Measurements from ENCODE around the gene CLEC17A. TPM values are rescaled to one million over a fixed set of nuclear protein-coding genes. Genes with fewer than 3 reads are reported as not detected.

The CLEC17A gene
- total and polyA plus RNA-seq, 2 experiments from 2014 or later: not detected

DNA sequence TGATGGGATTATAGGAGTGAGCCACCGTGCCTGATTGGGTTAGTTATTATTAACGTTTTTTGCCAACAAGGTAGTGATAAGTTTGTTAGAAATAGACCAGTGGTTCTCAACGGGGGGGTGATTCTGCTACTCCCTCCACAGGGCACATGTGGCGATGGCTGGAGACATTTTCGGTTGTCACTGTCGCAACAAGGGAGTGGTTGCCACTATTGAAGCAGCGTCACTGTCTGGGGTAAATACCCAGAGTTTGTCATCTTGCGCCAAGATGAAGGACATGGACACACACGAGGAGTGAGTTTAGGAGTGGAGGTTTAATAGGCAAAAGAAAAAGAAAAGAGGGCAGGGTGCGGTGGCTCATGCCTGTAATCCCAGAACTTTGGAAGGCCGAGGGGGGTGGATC lies 72.8 kb downstream of the CLEC17A start:
- TF ChIP-seq, protein P1, sequence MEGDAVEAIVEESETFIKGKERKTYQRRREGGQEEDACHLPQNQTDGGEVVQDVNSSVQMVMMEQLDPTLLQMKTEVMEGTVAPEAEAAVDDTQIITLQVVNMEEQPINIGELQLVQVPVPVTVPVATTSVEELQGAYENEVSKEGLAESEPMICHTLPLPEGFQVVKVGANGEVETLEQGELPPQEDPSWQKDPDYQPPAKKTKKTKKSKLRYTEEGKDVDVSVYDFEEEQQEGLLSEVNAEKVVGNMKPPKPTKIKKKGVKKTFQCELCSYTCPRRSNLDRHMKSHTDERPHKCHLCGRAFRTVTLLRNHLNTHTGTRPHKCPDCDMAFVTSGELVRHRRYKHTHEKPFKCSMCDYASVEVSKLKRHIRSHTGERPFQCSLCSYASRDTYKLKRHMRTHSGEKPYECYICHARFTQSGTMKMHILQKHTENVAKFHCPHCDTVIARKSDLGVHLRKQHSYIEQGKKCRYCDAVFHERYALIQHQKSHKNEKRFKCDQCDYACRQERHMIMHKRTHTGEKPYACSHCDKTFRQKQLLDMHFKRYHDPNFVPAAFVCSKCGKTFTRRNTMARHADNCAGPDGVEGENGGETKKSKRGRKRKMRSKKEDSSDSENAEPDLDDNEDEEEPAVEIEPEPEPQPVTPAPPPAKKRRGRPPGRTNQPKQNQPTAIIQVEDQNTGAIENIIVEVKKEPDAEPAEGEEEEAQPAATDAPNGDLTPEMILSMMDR (IDR thresholded peaks at IDR 0.05; ENCODE audit: poor library complexity): no peak
- no peak for TF ChIP-seq EZH2 (IDR thresholded peaks at IDR 0.05; ENCODE audit: borderline replicate concordance)
- no peak for TF ChIP-seq EZH2phosphoT487 (IDR thresholded peaks at IDR 0.05; ENCODE audit: low read depth, severe bottlenecking, unreplicated experiment)
- Histone ChIP-seq H3K36me3 (replicated peaks; ENCODE audit: insufficient read depth, low read depth) (no peaks in the 10 kb centered on the region), H3K4me2 (no peak overlapping the region), H3K9me3 (ENCODE audit: low read depth) (no peaks in the 10 kb centered on the region), H3K4me3 (no peak overlapping the region), H2AFZ (no peak overlapping the region), H3K79me2 (no peaks in the 10 kb centered on the region), H3K9me2 (replicated peaks; ENCODE audit: insufficient read depth) (no peaks in the 10 kb centered on the region), H4K20me1 (ENCODE audit: insufficient read depth, poor library complexity, severe bottlenecking) (no peaks in the 10 kb centered on the region), H3K27me3 (no peaks in the 10 kb centered on the region), H3K4me1 (ENCODE audit: insufficient read depth) (no peaks in the 10 kb centered on the region), H3K27ac (no peak overlapping the region)
- 72% methylated on average over 11 of the region's 11 CpGs for WGBS (ENCODE audit: low lambda C conversion rate, missing lambda C conversion rate)
- DNase-seq (ENCODE audit: low spot score): no peak

DNA sequence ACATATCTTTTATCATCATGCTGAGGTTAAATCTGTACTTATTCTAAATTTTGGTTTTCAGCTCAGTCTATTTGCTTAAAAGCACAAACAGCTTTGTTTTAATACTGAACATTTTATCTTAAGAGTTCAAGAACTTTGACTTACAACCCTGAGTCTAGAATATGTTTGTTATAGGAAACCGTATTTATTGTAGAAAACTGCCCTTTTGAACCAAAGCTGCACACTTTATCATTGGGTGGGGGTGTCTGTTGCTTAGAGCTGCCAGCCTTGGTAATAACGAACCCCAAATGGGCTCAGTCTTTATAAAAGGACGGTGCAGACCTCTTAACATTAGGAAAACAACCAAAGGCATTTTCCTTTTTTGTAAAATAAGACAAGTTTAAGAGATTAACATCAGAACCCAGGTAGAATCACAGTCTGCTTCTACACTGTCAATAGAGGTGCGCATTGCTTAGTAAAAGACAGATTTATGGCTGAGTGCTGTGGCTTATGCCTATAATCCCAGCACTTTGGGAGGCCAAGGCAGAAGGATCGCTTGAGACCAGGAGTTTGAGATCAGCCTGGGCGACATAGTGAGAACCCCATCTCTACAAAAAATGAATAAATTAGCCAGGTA lies 77.1 kb downstream of the CLEC17A start:
- H2AFZ ChIP-seq: no peak overlapping the region

DNA sequence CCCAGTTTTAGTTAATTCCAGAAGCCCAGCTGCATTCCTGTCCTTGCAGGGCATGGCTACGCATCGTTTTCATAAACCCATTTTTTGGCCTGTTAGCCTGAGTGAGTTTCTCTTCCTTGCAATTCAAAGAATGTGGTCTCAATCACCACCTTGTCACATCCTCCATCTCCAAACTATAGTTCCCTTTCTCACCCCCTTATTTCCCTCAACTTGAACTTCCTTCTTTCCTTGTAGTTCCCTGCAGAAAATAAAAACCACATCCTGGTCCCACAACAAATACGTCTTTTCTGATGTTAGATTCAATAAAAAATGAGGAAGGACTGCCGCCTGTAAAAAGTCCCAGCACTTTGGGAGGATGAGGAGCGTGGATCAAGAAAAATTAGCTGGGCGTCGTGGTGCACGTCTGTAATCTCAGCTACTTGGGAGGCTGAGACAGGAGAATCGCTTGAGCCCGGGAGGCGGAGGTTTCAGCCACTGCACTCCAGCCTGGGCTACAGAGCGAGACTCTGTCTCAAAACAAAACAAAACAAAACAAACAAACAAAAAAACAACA lies 78.6 kb downstream of the CLEC17A start:
- Histone ChIP-seq H3K36me3 (replicated peaks; ENCODE audit: insufficient read depth, low read depth) (no peaks in the 10 kb centered on the region), H3K4me1 (ENCODE audit: insufficient read depth) (no peaks in the 10 kb centered on the region), H3K79me2 (no peaks in the 10 kb centered on the region), H3K9me2 (replicated peaks; ENCODE audit: insufficient read depth) (no peaks in the 10 kb centered on the region), H3K9me3 (ENCODE audit: low read depth) (no peaks in the 10 kb centered on the region), H3K27me3 (no peaks in the 10 kb centered on the region), H2AFZ (no peak overlapping the region), H3K4me3 (no peak overlapping the region), H3K4me2 (no peak overlapping the region), H4K20me1 (ENCODE audit: insufficient read depth, poor library complexity, severe bottlenecking) (no peaks in the 10 kb centered on the region), H3K27ac (no peak overlapping the region)
- 85% methylated on average over 12 of the region's 12 CpGs for WGBS (ENCODE audit: low lambda C conversion rate, missing lambda C conversion rate)
- TF ChIP-seq, protein P1 (IDR thresholded peaks at IDR 0.05; ENCODE audit: poor library complexity): no peak
- no peak for TF ChIP-seq EZH2 (IDR thresholded peaks at IDR 0.05; ENCODE audit: borderline replicate concordance)
- TF ChIP-seq EZH2phosphoT487 (IDR thresholded peaks at IDR 0.05; ENCODE audit: low read depth, severe bottlenecking, unreplicated experiment): no peak
- DNase-seq (ENCODE audit: low spot score): no peak

More for the DNA sequence above, 77.1 kb downstream of the CLEC17A start:
- H3K79me2 ChIP-seq: no peaks in the 10 kb centered on the region
- H3K27me3 ChIP-seq: no peaks in the 10 kb centered on the region
- no peak for TF ChIP-seq EZH2 (IDR thresholded peaks at IDR 0.05; ENCODE audit: borderline replicate concordance)
- no peak for TF ChIP-seq EZH2phosphoT487 (IDR thresholded peaks at IDR 0.05; ENCODE audit: low read depth, severe bottlenecking, unreplicated experiment)
- TF ChIP-seq, protein P1 (IDR thresholded peaks at IDR 0.05; ENCODE audit: poor library complexity): no peak
- H3K9me2 ChIP-seq (replicated peaks; ENCODE audit: insufficient read depth): no peaks in the 10 kb centered on the region
- no peak overlapping the region for H3K4me2 ChIP-seq
- 56% methylated on average over 6 of the region's 6 CpGs for WGBS (ENCODE audit: low lambda C conversion rate, missing lambda C conversion rate)
- H3K9me3 ChIP-seq (ENCODE audit: low read depth): no peaks in the 10 kb centered on the region
- no peak for DNase-seq (ENCODE audit: low spot score)
- no peak overlapping the region for H3K4me3 ChIP-seq
- H3K4me1 ChIP-seq (ENCODE audit: insufficient read depth): no peaks in the 10 kb centered on the region
- H3K27ac ChIP-seq: no peak overlapping the region
- no peaks in the 10 kb centered on the region for H4K20me1 ChIP-seq (ENCODE audit: insufficient read depth, poor library complexity, severe bottlenecking)
- H3K36me3 ChIP-seq (replicated peaks; ENCODE audit: insufficient read depth, low read depth): no peaks in the 10 kb centered on the region

Small RNAs within 50 kb of the gene (small RNA-seq; reads per million reads assigned to genes)
- gene AC022149.2 (not detected), gene RN7SL842P (not detected)

Other genes starting within 250 kb of the CLEC17A start
- 4.5 and 5.0 TPM in 2 replicates for gene ADGRE5, start 201.6 kb upstream of the CLEC17A start, total RNA-seq
- 7.3 and 13.1 TPM in 2 replicates for gene ADGRE5, start 201.6 kb upstream of the CLEC17A start, polyA plus RNA-seq
- 51.8 and 79.2 TPM in 2 replicates for gene DDX39A, start 163.7 kb upstream of the CLEC17A start, total RNA-seq
- 106 and 135 TPM in 2 replicates for gene DDX39A, start 163.7 kb upstream of the CLEC17A start, polyA plus RNA-seq
- 57.4 and 61.4 TPM in 2 replicates for gene PKN1, start 149.8 kb upstream of the CLEC17A start, total RNA-seq
- 83.3 and 88.5 TPM in 2 replicates for gene PKN1, start 149.8 kb upstream of the CLEC17A start, polyA plus RNA-seq
- gene PTGER1, start 107.7 kb upstream of the CLEC17A start, total RNA-seq: 0.60 and 2.8 TPM in 2 replicates
- gene PTGER1, start 107.7 kb upstream of the CLEC17A start, polyA plus RNA-seq: 3.5 and 7.6 TPM in 2 replicates
- 102 and 127 TPM in 2 replicates for gene GIPC1, start 87.0 kb upstream of the CLEC17A start, total RNA-seq
- gene GIPC1, start 87.0 kb upstream of the CLEC17A start, polyA plus RNA-seq: 186 and 201 TPM in 2 replicates
- 104 and 112 TPM in 2 replicates for gene DNAJB1, start 64.7 kb upstream of the CLEC17A start, total RNA-seq
- gene DNAJB1, start 64.7 kb upstream of the CLEC17A start, polyA plus RNA-seq: 179 and 185 TPM in 2 replicates
- gene TECR, start 53.5 kb upstream of the CLEC17A start, total RNA-seq: 65.3 and 102 TPM in 2 replicates
- 366 and 370 TPM in 2 replicates for gene TECR, start 53.5 kb upstream of the CLEC17A start, polyA plus RNA-seq
- 201 and 226 TPM in 2 replicates for gene NDUFB7, start 11.0 kb upstream of the CLEC17A start, total RNA-seq
- 354 and 442 TPM in 2 replicates for gene NDUFB7, start 11.0 kb upstream of the CLEC17A start, polyA plus RNA-seq
- gene ADGRE3, start 91.8 kb downstream of the CLEC17A start, total RNA-seq: not detected in 2 replicates
- gene ADGRE3, start 91.8 kb downstream of the CLEC17A start, polyA plus RNA-seq: not detected in 2 replicates
- gene ZNF333, start 107.0 kb downstream of the CLEC17A start, total RNA-seq: 15.7 and 21.9 TPM in 2 replicates
- 7.1 TPM in 2 replicates for gene ZNF333, start 107.0 kb downstream of the CLEC17A start, polyA plus RNA-seq
- gene ADGRE2, start 195.5 kb downstream of the CLEC17A start, total RNA-seq: 0.16 and 0.57 TPM in 2 replicates
- 2.1 and 3.2 TPM in 2 replicates for gene ADGRE2, start 195.5 kb downstream of the CLEC17A start, polyA plus RNA-seq

All from hepatocyte (in vitro differentiated cells).